Measurements from ENCODE around the gene FAT1. TPM values are rescaled to one million over a fixed set of nuclear protein-coding genes. Genes with fewer than 3 reads are reported as not detected.

Gene FAT1
- total and polyA plus RNA-seq, 9 of the 15 experiments (the other 6 are each of a cell fraction or from before 2014, with no cell fraction given): 6.0 to 38.4 (median 21.4) TPM

DNA sequence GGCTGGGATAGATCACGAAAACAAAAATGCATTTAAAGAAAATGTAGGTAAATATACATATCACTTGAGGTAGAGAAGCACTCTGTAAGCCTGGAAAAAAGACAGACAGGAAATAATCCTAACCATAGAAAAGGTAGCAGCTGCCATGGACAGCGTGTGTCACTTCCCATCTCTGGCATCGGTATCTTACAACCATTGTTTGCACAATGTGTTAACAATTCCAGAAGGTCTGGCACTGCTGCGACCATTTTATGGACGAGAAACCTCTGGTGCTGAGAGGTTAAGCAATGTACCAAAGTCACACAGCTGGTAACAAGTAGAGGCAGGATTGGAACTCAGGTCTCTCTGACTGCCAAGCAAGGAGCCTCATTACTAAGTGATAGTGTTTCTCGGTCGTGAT is 166.6 kb downstream of the FAT1 start (continued):
- TF ChIP-seq AFF1 (IDR thresholded peaks at IDR 0.05; ENCODE audit: low read depth in 1 of 2, partially characterized antibody in 2 of 2) (no peak), STAT5B (CRISPR knock-in tag; IDR thresholded peaks at IDR 0.05) (no peak), ZNF436 (CRISPR knock-in tag; IDR thresholded peaks at IDR 0.05) (no peak)

DNA sequence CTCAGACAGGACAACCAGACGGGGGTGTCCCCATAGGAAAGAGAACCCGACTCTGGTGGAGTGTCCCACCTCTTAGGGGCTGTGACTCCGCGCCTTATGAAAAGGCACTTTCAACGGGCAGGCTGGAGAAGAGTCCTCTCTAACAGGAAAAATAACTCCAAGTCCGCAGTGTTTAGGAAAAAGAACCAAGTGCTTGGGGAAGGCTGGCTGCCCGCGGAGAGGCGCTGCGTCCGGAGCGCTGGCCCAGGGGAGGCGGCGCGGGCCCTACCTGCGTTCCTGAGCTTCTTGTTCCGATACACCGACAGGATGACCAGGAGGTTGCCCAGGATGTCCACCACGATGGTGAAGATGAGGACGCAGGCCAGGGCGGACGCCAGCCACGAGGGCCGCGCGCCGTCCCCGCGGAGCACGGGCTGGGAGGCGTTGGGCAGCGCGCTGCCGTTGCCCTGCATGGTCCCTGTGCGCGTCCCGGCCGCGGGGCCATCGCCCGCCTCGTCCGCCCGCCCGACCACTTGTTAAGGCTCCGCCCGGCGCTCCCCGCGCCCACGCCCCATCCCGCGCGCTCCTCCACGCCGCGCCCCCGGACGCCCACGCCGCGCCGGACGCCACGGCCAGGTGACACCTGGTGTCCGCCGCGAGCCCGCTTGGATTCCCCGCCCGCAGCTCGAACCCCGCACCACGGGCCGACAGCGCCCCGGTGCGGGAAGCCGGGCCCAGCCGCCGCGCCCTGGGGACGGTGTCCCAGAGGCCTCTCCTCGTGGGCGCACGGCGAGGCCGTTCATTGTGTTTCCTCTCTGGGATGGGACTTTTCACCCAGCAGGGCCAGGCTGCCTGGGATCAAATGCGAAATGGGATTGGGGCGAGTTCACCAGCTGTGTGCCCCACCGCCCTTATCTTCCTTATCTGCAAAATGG is 168.5 kb downstream of the FAT1 start, which contains the start of gene MTNR1A:
Gene MTNR1A, minus strand, starts transcription at position 654 of the 914 bp plus-strand sequence. Its CDS starts 202 bp downstream, at position 452.
- no peak for TF ChIP-seq ZNF212 (CRISPR knock-in tag; IDR thresholded peaks at IDR 0.05)
- Histone ChIP-seq H3K4me2 (ENCODE audit: insufficient read depth, low read length) (peak within 1 kb of the TSS; percentile 58), H3K79me2 (ENCODE audit: control insufficient read depth, insufficient read depth, low read length) (no peaks in the 10 kb centered on the region), H3K9ac (ENCODE audit: insufficient read depth in 1 of 2, low read depth in 2 of 2, low read length in 2 of 2) (no peak within 1 kb of the TSS), H2AFZ (ENCODE audit: low read depth, low read length) (peak within 1 kb of the TSS; percentile 60; the same call in 1 of the 2 replicates), H3K9me3 (replicated peaks; ENCODE audit: control insufficient read depth, insufficient read depth, low read depth, low read length) (no peaks in the 10 kb centered on the region), H3K4me1 (replicated peaks in 1 of 2; ENCODE audit: control insufficient read depth in 2 of 2, insufficient read depth in 2 of 2, low read length in 2 of 2) (peaks cover 0 to 8% of the 10 kb centered on the region in 2 experiments; a peak in 1 of 5 replicates), H3K4me3 (no peak within 1 kb of the TSS), H3K27me3 (ENCODE audit: control insufficient read depth in 2 of 2, insufficient read depth in 2 of 2, low read length in 2 of 2) (peaks cover 19% of the 10 kb centered on the region in 2 experiments; a peak in 4 of 5 replicates), H3K9me1 (ENCODE audit: control insufficient read depth, insufficient read depth, low read length) (no peaks in the 10 kb centered on the region), H3K27ac (ENCODE audit: extremely low read depth, low read depth, low read length) (no peak within 1 kb of the TSS), H4K20me1 (replicated peaks; ENCODE audit: control insufficient read depth, insufficient read depth, low read length) (no peaks in the 10 kb centered on the region; the same call in 1 of the 2 replicates), H3K36me3 (ENCODE audit: control insufficient read depth, insufficient read depth, low read length) (no peaks in the 10 kb centered on the region)
- no peak for FAIRE-seq
- ChIA-PET POLR2A (no interaction called here), CTCF (ENCODE audit: low intra/inter-chr PET ratio) (no interaction called here)
- ATAC-seq: peak; percentile 21; the same call in 1 of the 3 replicates
- intact Hi-C loops (cut with micrococcal nuclease): no loop called here
- DNase-seq (ENCODE audit: extremely low read depth in 1 of 4, low spot score in 3 of 4): no peak
- 45% methylated on average over 34 of the region's 91 CpGs for WGBS (ENCODE audit: insufficient coverage, low coverage, missing lambda C conversion rate)
- in situ Hi-C loops (cut with MboI): no loop called here
- BruUV-seq (replicated peaks): no TSS peak
